Measurements from ENCODE around the gene PTPRS. TPM values are rescaled to one million over a fixed set of nuclear protein-coding genes. Genes with fewer than 3 reads are reported as not detected.

PTPRS gene
- total RNA-seq, 1 donor from 2014 or later = 167 TPM

DNA sequence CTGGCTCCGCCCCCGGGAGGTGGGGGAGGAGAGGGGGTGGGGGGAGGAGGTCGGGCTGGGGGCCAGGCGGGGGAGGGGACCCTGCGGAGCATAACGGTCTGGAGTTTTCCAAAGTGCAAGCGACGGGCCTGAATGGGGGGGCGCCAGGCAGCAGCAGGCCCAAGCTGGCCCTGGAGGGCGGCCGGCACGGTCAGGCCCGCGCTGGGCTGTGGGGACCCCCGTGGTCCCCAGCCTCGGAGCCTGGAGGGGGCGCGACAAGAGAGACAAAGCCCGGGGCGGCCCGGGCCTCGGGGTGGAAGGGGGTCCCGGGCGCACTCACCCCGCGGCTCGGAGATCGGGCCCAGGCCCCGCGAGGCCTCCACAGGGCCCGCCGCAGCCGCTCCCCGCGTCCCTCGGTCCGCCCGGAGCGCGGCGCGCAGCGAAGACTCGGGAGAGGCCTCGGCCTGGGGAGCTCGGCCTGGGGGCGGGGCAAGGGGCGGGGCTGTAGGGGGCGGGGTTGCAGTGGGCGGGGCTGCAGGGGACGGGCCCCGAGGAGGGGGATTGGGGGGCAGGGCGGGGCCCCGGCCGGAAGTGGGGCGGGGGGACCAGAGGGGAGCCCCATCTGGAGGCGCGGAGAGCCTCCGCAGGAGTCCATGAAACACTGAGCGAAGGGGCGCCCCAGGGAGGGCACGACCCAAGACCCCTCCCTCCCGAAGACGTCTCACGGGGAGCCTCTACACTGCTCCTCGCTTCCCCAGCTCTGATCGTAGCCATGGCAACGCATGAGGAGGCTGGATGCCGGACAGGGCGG is 47.6 kb downstream of the PTPRS start:
- H3K4me2 ChIP-seq = peak overlapping the region; percentile 99
- no peaks in the 10 kb centered on the region for H3K36me3 ChIP-seq
- H3K4me3 ChIP-seq = peak overlapping the region; percentile 96
- H3K9me3 ChIP-seq (ENCODE audit: low read depth) = no peaks in the 10 kb centered on the region
- H2AFZ ChIP-seq (replicated peaks) = no peak overlapping the region
- H3K36me3 Mint-ChIP-seq = peaks cover 1% of the 10 kb centered on the region
- no peak overlapping the region for H3K27ac Mint-ChIP-seq
- H3K27me3 ChIP-seq = no peaks in the 10 kb centered on the region
- no peaks in the 10 kb centered on the region for H3K9me3 Mint-ChIP-seq
- peaks cover 96% of the 10 kb centered on the region for H4K20me1 ChIP-seq (ENCODE audit: low read depth)
- peaks cover 27% of the 10 kb centered on the region for H3F3A ChIP-seq (ENCODE audit: low read depth)
- DNase-seq (ENCODE audit: low spot score) = peak; percentile 96
- peak overlapping the region; percentile 83 for H3K9ac ChIP-seq
- peak overlapping the region; percentile 75 for H3K27ac ChIP-seq
- H3K79me2 ChIP-seq (ENCODE audit: low read depth) = peaks cover 87% of the 10 kb centered on the region
- H3K4me3 Mint-ChIP-seq = peak overlapping the region; percentile 90
- peaks cover 34% of the 10 kb centered on the region for H3K4me1 ChIP-seq
- peaks cover 3% of the 10 kb centered on the region for H3K27me3 Mint-ChIP-seq (ENCODE audit: insufficient read depth, low read depth)
- peaks cover 24% of the 10 kb centered on the region for H3K4me1 Mint-ChIP-seq
- no peak for TF ChIP-seq EZH2 (IDR thresholded peaks at IDR 0.05)

GRCh38 chr19:5292453-5292821 is 48.2 kb downstream of the PTPRS start:
- peak overlapping the region; percentile 96 for H3K4me3 ChIP-seq
- no peaks in the 10 kb centered on the region for H3K9me3 ChIP-seq (ENCODE audit: low read depth)
- Mint-ChIP-seq H3K27ac (peak overlapping the region; percentile 64), H3K9me3 (no peaks in the 10 kb centered on the region), H3K4me1 (peaks cover 27% of the 10 kb centered on the region), H3K27me3 (ENCODE audit: insufficient read depth, low read depth) (peaks cover 3% of the 10 kb centered on the region), H3K4me3 (peak overlapping the region; percentile 90), H3K36me3 (no peaks in the 10 kb centered on the region)
- H3K36me3 ChIP-seq = no peaks in the 10 kb centered on the region
- TF ChIP-seq, protein P1, sequence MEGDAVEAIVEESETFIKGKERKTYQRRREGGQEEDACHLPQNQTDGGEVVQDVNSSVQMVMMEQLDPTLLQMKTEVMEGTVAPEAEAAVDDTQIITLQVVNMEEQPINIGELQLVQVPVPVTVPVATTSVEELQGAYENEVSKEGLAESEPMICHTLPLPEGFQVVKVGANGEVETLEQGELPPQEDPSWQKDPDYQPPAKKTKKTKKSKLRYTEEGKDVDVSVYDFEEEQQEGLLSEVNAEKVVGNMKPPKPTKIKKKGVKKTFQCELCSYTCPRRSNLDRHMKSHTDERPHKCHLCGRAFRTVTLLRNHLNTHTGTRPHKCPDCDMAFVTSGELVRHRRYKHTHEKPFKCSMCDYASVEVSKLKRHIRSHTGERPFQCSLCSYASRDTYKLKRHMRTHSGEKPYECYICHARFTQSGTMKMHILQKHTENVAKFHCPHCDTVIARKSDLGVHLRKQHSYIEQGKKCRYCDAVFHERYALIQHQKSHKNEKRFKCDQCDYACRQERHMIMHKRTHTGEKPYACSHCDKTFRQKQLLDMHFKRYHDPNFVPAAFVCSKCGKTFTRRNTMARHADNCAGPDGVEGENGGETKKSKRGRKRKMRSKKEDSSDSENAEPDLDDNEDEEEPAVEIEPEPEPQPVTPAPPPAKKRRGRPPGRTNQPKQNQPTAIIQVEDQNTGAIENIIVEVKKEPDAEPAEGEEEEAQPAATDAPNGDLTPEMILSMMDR (IDR thresholded peaks at IDR 0.05) = no peak
- no peak for TF ChIP-seq EZH2phosphoT487 (IDR thresholded peaks at IDR 0.05)
- no peak for TF ChIP-seq EZH2 (IDR thresholded peaks at IDR 0.05)
- H3K27ac ChIP-seq = peak overlapping the region; percentile 75
- H3K4me2 ChIP-seq = peak overlapping the region; percentile 99
- H3F3A ChIP-seq (ENCODE audit: low read depth) = peaks cover 27% of the 10 kb centered on the region
- no peak for DNase-seq (ENCODE audit: low spot score)
- peaks cover 87% of the 10 kb centered on the region for H3K79me2 ChIP-seq (ENCODE audit: low read depth)
- H4K20me1 ChIP-seq (ENCODE audit: low read depth) = peaks cover 96% of the 10 kb centered on the region
- H3K27me3 ChIP-seq = no peaks in the 10 kb centered on the region
- peak overlapping the region; percentile 83 for H3K9ac ChIP-seq
- no peak overlapping the region for H2AFZ ChIP-seq (replicated peaks)
- H3K4me1 ChIP-seq = peaks cover 34% of the 10 kb centered on the region

DNA sequence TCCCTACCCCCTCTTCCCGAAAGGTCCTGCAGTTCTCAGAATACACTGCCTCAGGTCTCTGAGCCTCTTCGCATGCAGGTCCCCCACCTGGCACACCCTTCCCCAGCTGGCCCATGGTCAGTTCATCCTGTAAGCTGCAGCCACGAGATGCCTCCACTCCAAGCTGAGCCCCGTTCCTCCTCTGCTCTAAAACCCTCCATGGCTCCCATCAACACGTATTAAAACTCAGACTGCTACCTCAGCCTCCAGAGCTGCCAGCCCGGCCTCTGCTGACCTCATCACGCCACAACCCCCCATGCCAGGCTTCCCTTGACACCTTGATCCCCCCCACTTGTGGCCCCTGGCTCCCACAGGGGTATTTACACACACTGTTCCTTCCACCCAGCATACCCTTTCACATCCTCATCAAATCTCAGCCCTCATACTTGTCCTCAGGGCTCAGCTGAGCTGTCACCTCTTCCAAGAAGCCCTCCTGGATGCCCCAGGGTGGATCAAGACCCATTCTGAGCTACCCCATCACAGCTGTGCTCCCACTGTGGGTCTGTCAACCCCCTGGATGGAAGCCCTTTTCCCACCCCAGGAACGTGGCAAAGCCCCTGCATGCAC is 48.9 kb downstream of the PTPRS start:
- TF ChIP-seq EZH2phosphoT487 (IDR thresholded peaks at IDR 0.05) = no peak
- no peaks in the 10 kb centered on the region for H3K27me3 ChIP-seq
- H3K9ac ChIP-seq = peak overlapping the region; percentile 83
- Mint-ChIP-seq H3K36me3 (peaks cover 4% of the 10 kb centered on the region), H3K9me3 (no peaks in the 10 kb centered on the region), H3K27me3 (ENCODE audit: insufficient read depth, low read depth) (peaks cover 2% of the 10 kb centered on the region), H3K4me3 (peak overlapping the region; percentile 90), H3K4me1 (peaks cover 32% of the 10 kb centered on the region), H3K27ac (peak overlapping the region; percentile 64)
- peaks cover 27% of the 10 kb centered on the region for H3F3A ChIP-seq (ENCODE audit: low read depth)
- H3K4me1 ChIP-seq = peaks cover 34% of the 10 kb centered on the region
- H4K20me1 ChIP-seq (ENCODE audit: low read depth) = peaks cover 96% of the 10 kb centered on the region
- H3K27ac ChIP-seq = no peak overlapping the region
- H3K9me3 ChIP-seq (ENCODE audit: low read depth) = no peaks in the 10 kb centered on the region
- H3K79me2 ChIP-seq (ENCODE audit: low read depth) = peaks cover 89% of the 10 kb centered on the region
- no peak overlapping the region for H2AFZ ChIP-seq (replicated peaks)
- peak overlapping the region; percentile 96 for H3K4me3 ChIP-seq
- DNase-seq (ENCODE audit: low spot score) = no peak
- no peaks in the 10 kb centered on the region for H3K36me3 ChIP-seq
- peak overlapping the region; percentile 99 for H3K4me2 ChIP-seq

Other genes with a start within 250 kb of the PTPRS start
- not detected in 2 replicates for gene ZNRF4, start 114.6 kb upstream of the PTPRS start, total RNA-seq (ENCODE audit: low replicate concordance)
- 1.8 and 3.5 TPM in 2 replicates for gene TINCR, start 227.1 kb upstream of the PTPRS start, total RNA-seq (ENCODE audit: low replicate concordance)

Data from neural progenitor cell (in vitro differentiated cells).